ENCODE measurements around the gene MYH11.

The MYH11 gene

DNA sequence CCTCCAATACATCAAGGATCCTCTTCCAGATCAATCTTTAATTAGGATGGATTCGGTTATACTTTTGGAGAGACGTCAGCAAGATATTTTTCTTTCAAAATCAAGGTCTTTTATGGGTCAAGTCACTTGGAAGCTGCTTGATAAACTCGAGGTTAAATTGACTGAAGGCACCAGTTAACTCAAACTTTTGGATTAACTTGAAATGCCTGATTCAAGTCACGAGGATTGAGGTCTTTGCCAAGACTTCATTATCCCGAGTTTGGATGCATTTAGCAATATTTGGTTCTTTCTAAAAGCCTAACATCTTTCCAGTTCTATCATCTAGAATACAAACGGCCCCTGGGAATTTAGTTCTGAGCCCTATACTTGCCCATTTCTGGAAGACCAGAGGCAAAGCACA, 82.9 kb downstream of the MYH11 start:
- CTCF ChIA-PET: no interaction called here
- DNase-seq (ENCODE audit: extremely low spot score): no peak
- POLR2A ChIA-PET: no interaction called here
- TF ChIP-seq CTBP1 (IDR thresholded peaks at IDR 0.05; ENCODE audit: borderline replicate concordance): no peak
- no peak for TF ChIP-seq SUZ12 (IDR thresholded peaks at IDR 0.05)
- TF ChIP-seq FOXK2 (IDR thresholded peaks at IDR 0.05): no peak

DNA sequence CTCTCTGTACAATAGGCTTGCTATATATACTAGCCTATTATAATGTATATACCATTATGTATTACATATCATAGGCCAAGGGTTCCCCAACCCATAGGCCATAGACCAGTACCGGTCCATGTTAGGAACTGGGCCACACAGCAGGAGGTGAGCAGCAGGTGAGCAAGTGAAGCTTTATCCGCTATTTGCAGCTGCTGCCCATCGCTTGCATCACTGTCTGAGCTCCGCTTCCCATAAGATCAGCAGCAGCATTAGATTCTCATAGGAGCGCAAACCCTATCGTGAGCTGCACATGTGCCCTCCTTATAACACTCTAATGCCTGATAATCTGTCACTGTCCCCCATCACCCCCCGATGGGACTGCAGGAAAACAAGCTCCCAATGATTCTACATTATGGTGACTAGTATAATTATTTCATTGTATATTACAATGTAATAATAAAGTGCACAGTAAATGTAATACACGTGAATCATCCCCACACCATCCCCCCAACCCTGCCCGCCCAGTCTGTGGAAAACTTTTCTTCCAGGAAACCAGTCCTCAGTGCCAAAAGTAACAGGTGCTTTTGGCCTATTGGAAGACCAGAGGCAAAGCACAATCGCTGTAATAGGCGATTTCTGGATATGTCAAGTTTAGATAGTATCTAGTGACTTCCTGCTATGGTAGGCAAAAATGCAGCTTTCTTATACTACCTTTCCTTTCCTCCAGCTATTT, 84.1 kb downstream of the MYH11 start:
- ChIA-PET POLR2A (no interaction called here), CTCF (interaction anchor here (0.6 kb wide), 3 partner anchors 49 to 415 kb away, joined by 3 read pairs; no protein-coding TSS in a partner anchor)
- DNase-seq (ENCODE audit: extremely low spot score): no peak
- TF ChIP-seq PKNOX1 (IDR thresholded peaks at IDR 0.05): no peak
- no peak for TF ChIP-seq HDGF (IDR thresholded peaks at IDR 0.05; ENCODE audit: borderline replicate concordance)
- TF ChIP-seq FOXK2 (IDR thresholded peaks at IDR 0.05): no peak
- no peak for TF ChIP-seq SUZ12 (IDR thresholded peaks at IDR 0.05)
- no peak for TF ChIP-seq SP1 (IDR thresholded peaks at IDR 0.05)
- no peak for TF ChIP-seq FOXM1 (IDR thresholded peaks at IDR 0.05; ENCODE audit: borderline replicate concordance)
- TF ChIP-seq NFRKB (IDR thresholded peaks at IDR 0.05): no peak
- TF ChIP-seq ELF4 (IDR thresholded peaks at IDR 0.05): no peak
- no peak for TF ChIP-seq CTBP1 (IDR thresholded peaks at IDR 0.05; ENCODE audit: borderline replicate concordance)
- no peak for TF ChIP-seq FOXA1 (IDR thresholded peaks at IDR 0.05)

- POLR2A ChIA-PET: no interaction called here
- no peak for TF ChIP-seq NFRKB (IDR thresholded peaks at IDR 0.05)
- no peak for DNase-seq (ENCODE audit: extremely low spot score)
- CTCF ChIA-PET: no interaction called here
Observed at GRCh38 chr16:15771694-15772093, 85.1 kb downstream of the MYH11 start.

- CTCF ChIA-PET: interaction anchor here (0.6 to 0.8 kb wide), 2 partner anchors 13 to 1627 kb away, joined by 4 to 7 read pairs; no protein-coding TSS in a partner anchor
- DNase-seq (ENCODE audit: extremely low spot score): no peak
- POLR2A ChIA-PET: interaction anchor here (0.6 kb wide), 1 partner anchor 229 kb away, joined by 4 read pairs; no protein-coding TSS in a partner anchor
- TF ChIP-seq ARNT (IDR thresholded peaks at IDR 0.05): no peak
- TF ChIP-seq SP1 (IDR thresholded peaks at IDR 0.05): no peak
- TF ChIP-seq L3MBTL2 (conservative IDR thresholded peaks at IDR 0.05): no peak
- TF ChIP-seq BHLHE40 (IDR thresholded peaks at IDR 0.05; ENCODE audit: borderline replicate concordance): no peak
- TF ChIP-seq ELF4 (IDR thresholded peaks at IDR 0.05): no peak
- TF ChIP-seq NFRKB (IDR thresholded peaks at IDR 0.05): no peak
- TF ChIP-seq FOXK2 (IDR thresholded peaks at IDR 0.05): no peak
- no peak for TF ChIP-seq PKNOX1 (IDR thresholded peaks at IDR 0.05)
- no peak for TF ChIP-seq HDGF (IDR thresholded peaks at IDR 0.05; ENCODE audit: borderline replicate concordance)
- no peak for TF ChIP-seq LEF1 (IDR thresholded peaks at IDR 0.05; ENCODE audit: borderline replicate concordance)
- TF ChIP-seq SUZ12 (IDR thresholded peaks at IDR 0.05): no peak
- no peak for TF ChIP-seq FOXA1 (IDR thresholded peaks at IDR 0.05)
Observed at GRCh38 chr16:15770512-15770911, 86.3 kb downstream of the MYH11 start.

DNA sequence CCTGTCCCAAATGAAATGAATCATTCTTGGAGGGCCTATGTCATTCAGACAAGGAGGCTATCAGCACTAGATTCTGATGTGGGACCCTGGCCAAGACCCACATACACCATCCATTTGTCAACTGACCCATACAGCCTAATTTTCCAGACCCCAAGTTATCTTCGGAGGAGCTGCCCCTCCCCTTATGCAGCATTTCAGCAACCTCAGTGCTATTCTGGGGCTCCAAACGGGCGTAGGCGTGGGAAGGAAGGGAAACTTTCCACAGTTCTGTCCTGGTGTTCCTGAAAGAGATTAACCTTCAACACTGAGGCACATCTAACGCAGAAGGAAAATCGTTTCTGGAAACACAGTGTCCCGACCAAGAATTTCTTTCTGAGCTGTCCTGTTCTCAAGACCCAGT, 86.7 kb downstream of the MYH11 start:
- POLR2A ChIA-PET: interaction anchor here (0.6 kb wide), 1 partner anchor 229 kb away, joined by 4 read pairs; no protein-coding TSS in a partner anchor
- DNase-seq (ENCODE audit: extremely low spot score): no peak
- TF ChIP-seq BHLHE40 (IDR thresholded peaks at IDR 0.05; ENCODE audit: borderline replicate concordance): no peak
- no peak for TF ChIP-seq LEF1 (IDR thresholded peaks at IDR 0.05; ENCODE audit: borderline replicate concordance)
- TF ChIP-seq FOXM1 (IDR thresholded peaks at IDR 0.05; ENCODE audit: borderline replicate concordance): no peak
- TF ChIP-seq FOXA1 (IDR thresholded peaks at IDR 0.05): no peak
- TF ChIP-seq CTBP1 (IDR thresholded peaks at IDR 0.05; ENCODE audit: borderline replicate concordance): no peak
- no peak for TF ChIP-seq FOXK2 (IDR thresholded peaks at IDR 0.05)
- no peak for TF ChIP-seq TARDBP (IDR thresholded peaks at IDR 0.05)
- no peak for TF ChIP-seq SUZ12 (IDR thresholded peaks at IDR 0.05)
- no peak for TF ChIP-seq NFRKB (IDR thresholded peaks at IDR 0.05)
- TF ChIP-seq L3MBTL2 (conservative IDR thresholded peaks at IDR 0.05): no peak
- TF ChIP-seq ARNT (IDR thresholded peaks at IDR 0.05): no peak
- TF ChIP-seq ZNF384 (IDR thresholded peaks at IDR 0.05): no peak
- no peak for TF ChIP-seq PKNOX1 (IDR thresholded peaks at IDR 0.05)
- no peak for TF ChIP-seq HDGF (IDR thresholded peaks at IDR 0.05; ENCODE audit: borderline replicate concordance)
- TF ChIP-seq SP1 (IDR thresholded peaks at IDR 0.05): no peak
- TF ChIP-seq ELF4 (IDR thresholded peaks at IDR 0.05): no peak
- CTCF ChIA-PET: interaction anchor here (0.6 to 0.8 kb wide), 2 partner anchors 12 to 1628 kb away, joined by 4 to 7 read pairs; no protein-coding TSS in a partner anchor

- CTCF ChIA-PET: no interaction called here
- POLR2A ChIA-PET: interaction anchor here (0.6 kb wide), 1 partner anchor 371 kb away, joined by 3 read pairs; no protein-coding TSS in a partner anchor
Observed at GRCh38 chr16:15769239-15769638, 87.6 kb downstream of the MYH11 start.

More at GRCh38 chr16:15769239-15769638, 87.6 kb downstream of the MYH11 start:
- TF ChIP-seq ELF4 (IDR thresholded peaks at IDR 0.05): no peak
- TF ChIP-seq SUZ12 (IDR thresholded peaks at IDR 0.05): no peak
- no peak for TF ChIP-seq LEF1 (IDR thresholded peaks at IDR 0.05; ENCODE audit: borderline replicate concordance)
- no peak for TF ChIP-seq NFRKB (IDR thresholded peaks at IDR 0.05)
- no peak for TF ChIP-seq ARNT (IDR thresholded peaks at IDR 0.05)
- no peak for TF ChIP-seq FOXM1 (IDR thresholded peaks at IDR 0.05; ENCODE audit: borderline replicate concordance)
- TF ChIP-seq ZNF384 (IDR thresholded peaks at IDR 0.05): no peak
- no peak for TF ChIP-seq L3MBTL2 (conservative IDR thresholded peaks at IDR 0.05)
- no peak for TF ChIP-seq BHLHE40 (IDR thresholded peaks at IDR 0.05; ENCODE audit: borderline replicate concordance)
- no peak for TF ChIP-seq PKNOX1 (IDR thresholded peaks at IDR 0.05)
- TF ChIP-seq FOXK2 (IDR thresholded peaks at IDR 0.05): no peak
- no peak for TF ChIP-seq CTBP1 (IDR thresholded peaks at IDR 0.05; ENCODE audit: borderline replicate concordance)
- no peak for TF ChIP-seq SP1 (IDR thresholded peaks at IDR 0.05)
- TF ChIP-seq HDGF (IDR thresholded peaks at IDR 0.05; ENCODE audit: borderline replicate concordance): no peak
- no peak for TF ChIP-seq TARDBP (IDR thresholded peaks at IDR 0.05)
- TF ChIP-seq FOXA1 (IDR thresholded peaks at IDR 0.05): no peak
- DNase-seq (ENCODE audit: extremely low spot score): no peak

Data from HEK293T (cell line).